VCaP (cell line): ENCODE results near the gene ANKRD33B.

Source experiments
- H3K27ac ChIP-seq: fragments of 450-650 bp; 2 replicates; pipeline ENCODE4 v1.5.1; 2017
- TF ChIP-seq, protein P1 (sequence below): fragments of 450-650 bp; conservative IDR thresholded peaks from 2 replicates; pipeline ENCODE4 v1.5.1; 2017; ENCODE audit warnings: mild to moderate bottlenecking, moderate library complexity

Gene ANKRD33B

DNA sequence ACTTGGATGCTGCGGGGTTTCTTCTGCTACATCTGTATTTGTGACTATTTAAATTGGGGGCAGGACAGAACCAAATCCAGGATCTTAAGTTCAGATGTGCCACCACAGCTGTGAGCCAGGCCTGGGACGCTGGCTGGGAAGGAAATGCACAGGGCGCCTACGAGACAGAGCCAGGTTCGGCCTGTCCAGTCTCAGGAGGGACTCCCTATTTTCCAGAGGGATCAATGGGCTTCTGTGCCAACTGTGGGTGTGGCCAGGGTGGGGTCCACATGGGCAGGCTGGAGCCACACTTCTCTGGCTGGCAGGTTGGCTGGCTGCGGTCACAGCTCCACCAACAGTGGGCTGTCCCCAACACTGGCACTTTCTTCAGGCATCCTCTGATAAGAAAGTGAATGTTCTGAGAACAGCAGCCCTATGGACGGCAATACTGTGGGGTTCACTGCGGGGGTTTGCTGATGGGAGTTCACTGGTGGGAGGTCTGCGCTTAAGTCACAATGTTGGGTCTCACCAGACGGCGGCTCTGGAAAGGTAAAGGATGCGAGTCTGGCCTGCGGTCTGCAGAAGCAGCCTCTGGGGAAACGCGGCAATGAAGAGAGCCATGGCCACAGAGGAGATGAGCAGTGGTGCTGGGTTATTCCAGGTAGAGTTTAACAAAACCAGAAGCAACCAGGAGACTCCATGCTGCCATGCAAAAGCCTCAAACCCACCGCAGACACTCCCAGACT, 119.1 kb downstream of the ANKRD33B start:
- no peak overlapping the region for H3K27ac ChIP-seq
- TF ChIP-seq, protein P1, sequence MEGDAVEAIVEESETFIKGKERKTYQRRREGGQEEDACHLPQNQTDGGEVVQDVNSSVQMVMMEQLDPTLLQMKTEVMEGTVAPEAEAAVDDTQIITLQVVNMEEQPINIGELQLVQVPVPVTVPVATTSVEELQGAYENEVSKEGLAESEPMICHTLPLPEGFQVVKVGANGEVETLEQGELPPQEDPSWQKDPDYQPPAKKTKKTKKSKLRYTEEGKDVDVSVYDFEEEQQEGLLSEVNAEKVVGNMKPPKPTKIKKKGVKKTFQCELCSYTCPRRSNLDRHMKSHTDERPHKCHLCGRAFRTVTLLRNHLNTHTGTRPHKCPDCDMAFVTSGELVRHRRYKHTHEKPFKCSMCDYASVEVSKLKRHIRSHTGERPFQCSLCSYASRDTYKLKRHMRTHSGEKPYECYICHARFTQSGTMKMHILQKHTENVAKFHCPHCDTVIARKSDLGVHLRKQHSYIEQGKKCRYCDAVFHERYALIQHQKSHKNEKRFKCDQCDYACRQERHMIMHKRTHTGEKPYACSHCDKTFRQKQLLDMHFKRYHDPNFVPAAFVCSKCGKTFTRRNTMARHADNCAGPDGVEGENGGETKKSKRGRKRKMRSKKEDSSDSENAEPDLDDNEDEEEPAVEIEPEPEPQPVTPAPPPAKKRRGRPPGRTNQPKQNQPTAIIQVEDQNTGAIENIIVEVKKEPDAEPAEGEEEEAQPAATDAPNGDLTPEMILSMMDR = no peak

DNA sequence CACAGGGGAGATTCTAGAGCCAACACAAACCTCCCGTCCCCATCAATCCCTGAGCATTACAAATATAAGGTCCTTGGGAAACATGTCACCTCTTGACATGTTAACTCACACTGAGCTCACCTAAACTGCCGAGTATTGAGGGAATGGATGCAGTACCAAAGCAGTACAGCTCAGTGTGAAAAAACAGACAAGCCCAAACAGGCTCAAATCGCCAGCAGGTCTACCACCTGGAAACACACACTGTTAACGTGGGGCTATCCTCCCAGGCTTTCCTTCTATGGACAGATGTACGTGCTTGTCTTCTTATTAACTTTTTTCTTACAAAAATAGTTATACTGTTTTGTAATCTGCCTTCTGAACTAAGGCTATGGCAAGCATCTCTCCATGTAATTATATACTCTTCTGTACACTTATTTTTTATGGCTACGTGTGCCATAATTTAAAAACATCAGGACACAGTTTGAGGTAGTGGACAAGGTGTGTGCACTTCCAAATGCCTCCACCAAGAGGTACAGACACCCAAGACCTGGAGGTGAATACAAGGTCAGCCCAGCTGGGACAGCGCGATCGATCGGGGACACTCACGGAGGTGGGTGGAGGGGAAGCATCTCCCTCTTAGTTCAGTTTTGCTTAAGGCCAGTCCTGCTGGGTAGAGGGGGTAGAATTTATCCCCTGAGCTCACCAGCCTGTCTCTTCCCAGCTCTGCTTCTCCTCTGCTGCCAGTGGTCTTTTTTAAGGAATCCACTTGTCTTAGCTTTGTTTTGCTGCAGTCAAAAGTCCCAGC, 120.6 kb downstream of the ANKRD33B start:
- TF ChIP-seq, protein P1 = no peak

DNA sequence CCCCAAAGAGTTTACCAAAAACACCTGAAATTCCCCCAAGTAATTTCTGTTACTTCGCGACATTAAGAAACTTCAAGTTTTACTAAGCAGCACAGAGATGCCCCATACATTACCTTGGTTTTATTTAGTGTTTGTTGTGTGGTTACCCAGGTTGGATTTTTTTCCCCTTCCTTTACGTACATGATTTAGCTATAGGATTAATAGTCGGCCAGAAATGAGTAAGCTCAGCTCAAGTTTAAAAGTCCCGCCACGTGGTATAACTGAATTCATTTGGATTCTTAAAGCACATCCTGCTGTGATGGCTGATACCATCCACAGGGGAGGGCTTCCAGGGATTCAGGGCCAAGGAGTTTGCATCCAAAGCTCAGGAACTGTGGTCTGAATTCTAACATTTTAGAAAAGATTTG, 121.2 kb downstream of the ANKRD33B start:
- TF ChIP-seq, protein P1 = no peak

More for the DNA sequence above, 120.6 kb downstream of the ANKRD33B start:
- no peak overlapping the region for H3K27ac ChIP-seq

DNA sequence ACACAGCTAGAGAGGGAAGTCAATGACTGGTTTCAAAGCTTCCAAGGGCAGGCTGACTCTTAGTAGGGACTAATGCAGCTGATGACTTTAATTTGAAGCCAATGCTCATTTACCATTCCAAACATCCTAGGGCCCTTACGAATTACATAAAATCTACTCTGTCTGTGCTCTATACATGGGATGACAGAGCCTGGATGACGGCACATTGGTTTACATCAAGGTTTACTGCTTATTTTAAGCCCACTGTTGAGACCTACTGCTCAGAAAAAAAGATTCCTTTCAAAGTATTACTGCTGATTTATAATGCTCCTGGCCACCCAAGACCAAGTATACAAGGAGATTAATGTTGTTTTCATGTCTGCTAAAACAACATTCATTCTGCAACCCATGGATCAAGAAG, 123.0 kb downstream of the ANKRD33B start:
- TF ChIP-seq, protein P1 = no peak
- H3K27ac ChIP-seq = no peak overlapping the region

More for the DNA sequence above, 121.2 kb downstream of the ANKRD33B start:
- H3K27ac ChIP-seq = no peak overlapping the region

DNA sequence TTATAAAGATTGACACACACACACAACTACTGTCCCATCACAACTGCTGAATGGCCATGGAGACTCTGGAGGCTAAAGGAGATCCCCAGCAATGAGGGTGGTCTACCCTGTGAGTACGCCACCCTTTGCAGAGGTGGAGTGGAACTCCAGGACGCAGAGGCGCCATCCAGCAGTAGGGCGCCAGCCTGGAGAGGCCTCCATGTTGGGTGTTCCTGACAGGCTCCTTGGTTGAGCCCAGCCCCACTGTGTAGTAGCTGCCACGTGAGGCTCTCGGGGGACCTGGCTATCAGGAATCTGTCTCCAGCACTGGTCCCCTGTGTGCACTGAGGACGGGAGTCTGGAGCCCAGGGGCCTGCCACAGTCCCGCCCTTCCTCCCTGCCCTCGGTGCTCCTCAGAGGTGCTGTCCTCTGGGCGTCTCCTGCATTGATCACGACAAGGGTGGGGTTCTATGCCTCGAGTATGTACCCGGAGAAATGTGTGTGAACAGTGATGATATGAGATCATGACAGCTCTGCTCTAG, 124.8 kb downstream of the ANKRD33B start:
- TF ChIP-seq, protein P1 = no peak
- H3K27ac ChIP-seq = no peak overlapping the region

DNA sequence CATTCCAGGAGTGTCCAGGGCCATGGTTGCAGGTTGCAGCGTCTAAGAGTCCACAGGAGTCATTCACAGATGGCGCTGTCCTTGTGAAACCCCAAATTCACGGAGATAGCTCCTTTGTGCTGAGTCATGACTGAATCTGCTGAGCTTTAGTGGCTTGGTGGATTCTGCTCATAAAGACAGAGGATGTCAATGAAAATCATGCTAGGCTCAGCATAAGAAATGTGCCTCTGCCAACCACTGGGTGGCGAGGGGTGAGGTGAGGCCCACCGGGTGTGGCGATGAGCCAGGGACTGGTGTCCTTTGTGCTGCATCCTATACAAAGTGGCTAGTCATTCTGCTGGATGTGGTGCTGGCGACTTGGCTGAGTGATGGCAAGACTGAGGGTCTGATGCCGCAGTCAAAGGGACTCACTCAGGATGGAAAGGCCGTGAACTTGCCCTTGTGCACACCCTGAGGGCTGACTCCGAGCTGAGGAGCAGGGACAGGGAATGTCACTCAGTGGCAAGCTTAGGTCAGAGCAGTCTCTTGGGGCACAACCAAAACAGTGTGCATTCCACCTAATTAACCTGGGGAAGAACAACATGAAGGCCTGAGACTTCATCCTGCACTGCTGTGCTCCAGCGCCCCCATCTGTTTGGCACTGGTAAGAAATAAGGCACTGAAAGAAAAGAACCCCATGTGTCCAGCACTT, 125.7 kb downstream of the ANKRD33B start:
- TF ChIP-seq, protein P1 = peak; percentile 72
- H3K27ac ChIP-seq = no peak overlapping the region
